Chondrocyte (in vitro differentiated cells): ENCODE measurements around the gene KCNQ4. TPM values are rescaled to one million over a fixed set of nuclear protein-coding genes. Genes with fewer than 3 reads are reported as not detected.

ENCODE experiments used
- DNase-seq: peaks from one replicate; pipeline ENCODE4 v3.0.0; 2021; ENCODE audit warnings: mixed read lengths, low spot score
- H3K27ac Mint-ChIP-seq: one replicate; pipeline ENCODE4 v1.8.0; 2021; ENCODE audit warnings: mild to moderate bottlenecking, moderate library complexity, mixed read lengths; ENCODE audit not compliant: unreplicated experiment
- H3K27me3 Mint-ChIP-seq: 2 replicates; pipeline ENCODE4 v1.8.0; 2021; ENCODE audit warnings: low read depth, mixed read lengths
- H3K36me3 Mint-ChIP-seq: 2 replicates; pipeline ENCODE4 v1.8.0; 2021; ENCODE audit warnings: low read depth, mixed read lengths
- H3K4me1 Mint-ChIP-seq: 2 replicates; pipeline ENCODE4 v1.8.0; 2021; ENCODE audit warnings: low read depth, mild to moderate bottlenecking, mixed read lengths
- H3K4me3 Mint-ChIP-seq: one replicate; pipeline ENCODE4 v1.8.0; 2021; ENCODE audit warnings: mild to moderate bottlenecking, moderate library complexity, mixed read lengths; ENCODE audit not compliant: unreplicated experiment
- H3K9me3 Mint-ChIP-seq: 2 replicates; pipeline ENCODE4 v1.8.0; 2021; ENCODE audit warnings: low read depth, mixed read lengths
- CTCF ChIP-seq: fragments of 200-600 bp; sonication (generic); IDR thresholded peaks from 2 replicates; pipeline ENCODE4 v1.5.0; 2021; ENCODE audit warnings: antibody characterized with exemption, mild to moderate bottlenecking, moderate library complexity
- total RNA-seq: library from RNA; stranded (reverse); gene quantifications from 3 replicates; pipeline ENCODE4 v1.2.1, GENCODE V29; 2021

The KCNQ4 gene
- total RNA-seq, 1 donor from 2014 or later: 3.4 TPM

- no peaks in the 10 kb centered on the region for H3K9me3 Mint-ChIP-seq
- H3K4me3 Mint-ChIP-seq: no peak overlapping the region
- H3K4me1 Mint-ChIP-seq: peaks cover 52% of the 10 kb centered on the region
- TF ChIP-seq CTCF: no peak
- no peak for DNase-seq
- no peaks in the 10 kb centered on the region for H3K36me3 Mint-ChIP-seq
- H3K27ac Mint-ChIP-seq: peak overlapping the region; percentile 65
- H3K27me3 Mint-ChIP-seq: no peaks in the 10 kb centered on the region
Measured at GRCh38 chr1:40823345-40823744, 39.8 kb downstream of the KCNQ4 start.

GRCh38 chr1:40823983-40824382 is 40.4 kb downstream of the KCNQ4 start:
- H3K36me3 Mint-ChIP-seq: no peaks in the 10 kb centered on the region

GRCh38 chr1:40824591-40825434 is 41.2 kb downstream of the KCNQ4 start:
- Mint-ChIP-seq H3K9me3 (no peaks in the 10 kb centered on the region), H3K4me3 (peak overlapping the region; percentile 33), H3K36me3 (no peaks in the 10 kb centered on the region), H3K27me3 (no peaks in the 10 kb centered on the region), H3K27ac (peak overlapping the region; percentile 97), H3K4me1 (peaks cover 43% of the 10 kb centered on the region)
- no peak for TF ChIP-seq CTCF
- no peak for DNase-seq

More at GRCh38 chr1:40823983-40824382, 40.4 kb downstream of the KCNQ4 start:
- no peak overlapping the region for H3K4me3 Mint-ChIP-seq
- TF ChIP-seq CTCF: no peak
- peak overlapping the region; percentile 97 for H3K27ac Mint-ChIP-seq
- DNase-seq: no peak
- no peaks in the 10 kb centered on the region for H3K9me3 Mint-ChIP-seq
- no peaks in the 10 kb centered on the region for H3K27me3 Mint-ChIP-seq
- H3K4me1 Mint-ChIP-seq: peaks cover 47% of the 10 kb centered on the region

- Mint-ChIP-seq H3K9me3 (no peaks in the 10 kb centered on the region), H3K27ac (peak overlapping the region; percentile 97), H3K4me1 (peaks cover 42% of the 10 kb centered on the region), H3K27me3 (no peaks in the 10 kb centered on the region), H3K36me3 (no peaks in the 10 kb centered on the region), H3K4me3 (peak overlapping the region; percentile 33)
- TF ChIP-seq CTCF: no peak
- no peak for DNase-seq
Measured at GRCh38 chr1:40825435-40825788, 41.8 kb downstream of the KCNQ4 start.

- Mint-ChIP-seq H3K27ac (peak overlapping the region; percentile 97), H3K4me3 (no peak overlapping the region), H3K36me3 (no peaks in the 10 kb centered on the region), H3K27me3 (no peaks in the 10 kb centered on the region), H3K9me3 (no peaks in the 10 kb centered on the region), H3K4me1 (peaks cover 36% of the 10 kb centered on the region)
- DNase-seq: no peak
- no peak for TF ChIP-seq CTCF
Measured at GRCh38 chr1:40825996-40826395, 42.4 kb downstream of the KCNQ4 start.
